CD4-positive, alpha-beta T cell (primary cell): ENCODE data around the gene KIRREL2. TPM values are rescaled to one million over a fixed set of nuclear protein-coding genes. Genes with fewer than 3 reads are reported as not detected.
"Not testable (repeated sequence)": the region's sequence is repeated elsewhere in the genome, so short reads cannot be mapped to it uniquely, and the experiment has no call there.

Experiments
- ATAC-seq: fragments of 200-7000 bp; cut with Tn5 transposase; one replicate; pipeline ENCODE4 v1.10.0; 2022; ENCODE audit warnings: mild to moderate bottlenecking; ENCODE audit not compliant: poor library complexity
- CTCF ChIA-PET: fragments of 350-600 bp; sonication (Branson Sonifier 250); formaldehyde crosslinking; loops from one replicate; lab custom pipeline; 2021; ENCODE audit warnings: antibody characterized with exemption, inconsistent platforms; lab: Charles Lee
- POLR2A ChIA-PET: fragments of 350-600 bp; sonication (Branson Sonifier 250); formaldehyde crosslinking; loops from one replicate; lab custom pipeline; 2021; ENCODE audit warnings: antibody characterized with exemption, inconsistent platforms; lab: Charles Lee
- DNase-seq, 14 experiments: peaks; one replicate each; pipeline ENCODE4 v3.0.0-alpha.2; 2013 to 2020; ENCODE audit warnings: mixed read lengths in 2 of 14
- H3K27ac ChIP-seq, 2 donors: one replicate each; pipeline versions ENCODE4 v1.5.1 to v1.7.0; 2013; ENCODE audit warnings: low read length in 2 of 2, low read depth in 1 of 2, mild to moderate bottlenecking in 1 of 2
- H3K27me3 ChIP-seq, 2 experiments: 1 replicate in 1 of 2; 2 replicates in 1 of 2; pipeline versions ENCODE4 v1.6.1 to v1.7.0; 2013; ENCODE audit warnings: low read length in 2 of 2, control low read depth in 1 of 2, mild to moderate bottlenecking in 1 of 2, moderate library complexity in 1 of 2; ENCODE audit not compliant: insufficient read depth in 2 of 2, control insufficient read depth in 1 of 2
- H3K36me3 ChIP-seq: one replicate; pipeline ENCODE4 v1.6.1; 2013; ENCODE audit warnings: low read length, control low read depth; ENCODE audit not compliant: insufficient read depth
- H3K4me1 ChIP-seq: one replicate; pipeline ENCODE4 v1.6.1; 2013; ENCODE audit warnings: low read length, control low read depth; ENCODE audit not compliant: insufficient read depth
- H3K4me3 ChIP-seq: one replicate; pipeline ENCODE4 v1.5.1; 2013; ENCODE audit warnings: mild to moderate bottlenecking, low read length, moderate library complexity
- H3K9me3 ChIP-seq, 2 experiments: 1 replicate in 1 of 2; 2 replicates in 1 of 2; pipeline versions ENCODE4 v1.6.1 to v1.7.0; 2013; ENCODE audit warnings: low read length in 2 of 2, mild to moderate bottlenecking in 2 of 2, control low read depth in 1 of 2, moderate library complexity in 1 of 2; ENCODE audit not compliant: control insufficient read depth in 1 of 2, insufficient read depth in 1 of 2
- H3K27ac Mint-ChIP-seq: one replicate; pipeline ENCODE4 v1.8.0; 2020; ENCODE audit warnings: mixed read lengths
- H3K27me3 Mint-ChIP-seq: one replicate; pipeline ENCODE4 v1.8.0; 2021; ENCODE audit warnings: mixed read lengths
- H3K36me3 Mint-ChIP-seq: one replicate; pipeline ENCODE4 v1.8.0; 2021; ENCODE audit warnings: low read depth, mixed read lengths
- H3K4me1 Mint-ChIP-seq: one replicate; pipeline ENCODE4 v1.8.0; 2021; ENCODE audit warnings: low read depth, mixed read lengths
- H3K4me3 Mint-ChIP-seq: one replicate; pipeline ENCODE4 v1.8.0; 2020; ENCODE audit warnings: mild to moderate bottlenecking, mixed read lengths
- H3K9me3 Mint-ChIP-seq: one replicate; pipeline ENCODE4 v1.8.0; 2020; ENCODE audit warnings: mixed read lengths
- CTCF ChIP-seq: fragments of 200-600 bp; IDR thresholded peaks from one replicate; pipeline ENCODE4 v1.8.0; 2022; ENCODE audit warnings: antibody characterized with exemption, mild to moderate bottlenecking
- intact Hi-C, 2 experiments: fragments of 100-400 bp; cut with DNase I in 1 of 2; cut with micrococcal nuclease in 1 of 2; formaldehyde crosslinking; loops; one replicate each; pipeline versions ENCODE4 v1.15.1 to v1.9.0; 2023 to 2025; cut with DNase I, micrococcal nuclease
- total RNA-seq, 174 experiments: library from RNA in 2 of 174; stranded (reverse) in 2 of 174; gene quantifications; one replicate each; pipeline ENCODE4 v1.2.3 and lab custom pipeline; 2021 to 2026

Gene KIRREL2
- total RNA-seq, 2 experiments from 2014 or later = 0.14 TPM; not detected in 1

GRCh38 chr19:35909684-35910035 is 52.9 kb downstream of the KIRREL2 start:
- Histone ChIP-seq H3K4me1 (peaks cover 39% of the 10 kb centered on the region), H3K4me3 (no peak overlapping the region), H3K9me3 (no peaks in the 10 kb centered on the region), H3K36me3 (no peaks in the 10 kb centered on the region), H3K27me3 (no peaks in the 10 kb centered on the region), H3K27ac (peak overlapping the region in 1 of 2 donors; percentile 13)
- no peak for ATAC-seq
- Mint-ChIP-seq H3K9me3 (no peaks in the 10 kb centered on the region), H3K36me3 (no peaks in the 10 kb centered on the region), H3K27ac (peak overlapping the region; percentile 42), H3K4me3 (no peak overlapping the region), H3K4me1 (peaks cover 13% of the 10 kb centered on the region), H3K27me3 (no peaks in the 10 kb centered on the region)
- ChIA-PET POLR2A (no interaction called here), CTCF (no interaction called here)
- TF ChIP-seq CTCF = no peak
- no peak for DNase-seq
- intact Hi-C loops = no loop called here

GRCh38 chr19:35910355-35910754 is 53.6 kb downstream of the KIRREL2 start:
- CTCF ChIA-PET, H3K27me3 ChIP-seq, DNase-seq, H3K27me3 Mint-ChIP-seq, H3K27ac Mint-ChIP-seq, H3K9me3 Mint-ChIP-seq, intact Hi-C loops, H3K36me3 Mint-ChIP-seq, H3K4me1 Mint-ChIP-seq, H3K9me3 ChIP-seq, H3K4me3 Mint-ChIP-seq, H3K36me3 ChIP-seq, POLR2A ChIA-PET, ATAC-seq, H3K4me3 ChIP-seq, H3K27ac ChIP-seq: not testable (repeated sequence)
- peaks cover 33% of the 10 kb centered on the region for H3K4me1 ChIP-seq

GRCh38 chr19:35911173-35911572 is 54.5 kb downstream of the KIRREL2 start:
- H3K4me3 Mint-ChIP-seq = no peak overlapping the region
- Histone ChIP-seq H3K36me3 (no peaks in the 10 kb centered on the region), H3K27me3 (no peaks in the 10 kb centered on the region), H3K4me1 (peaks cover 33% of the 10 kb centered on the region), H3K4me3 (no peak overlapping the region), H3K9me3 (no peaks in the 10 kb centered on the region), H3K27ac (no peak overlapping the region)
- ChIA-PET POLR2A (no interaction called here), CTCF (no interaction called here)
- H3K27me3 Mint-ChIP-seq = no peaks in the 10 kb centered on the region
- H3K36me3 Mint-ChIP-seq = no peaks in the 10 kb centered on the region
- TF ChIP-seq CTCF = no peak
- DNase-seq (no peak), ATAC-seq (no peak)
- no peak overlapping the region for H3K27ac Mint-ChIP-seq
- no peaks in the 10 kb centered on the region for H3K9me3 Mint-ChIP-seq
- peaks cover 7% of the 10 kb centered on the region for H3K4me1 Mint-ChIP-seq
- intact Hi-C loops = no loop called here

GRCh38 chr19:35911790-35912189 is 55.1 kb downstream of the KIRREL2 start:
- H3K9me3 ChIP-seq = no peaks in the 10 kb centered on the region
- H3K4me3 Mint-ChIP-seq = no peak overlapping the region
- H3K36me3 Mint-ChIP-seq = no peaks in the 10 kb centered on the region
- H3K27ac ChIP-seq = no peak overlapping the region
- peaks cover 32% of the 10 kb centered on the region for H3K4me1 ChIP-seq
- no peak for TF ChIP-seq CTCF
- ATAC-seq = no peak
- peaks cover 7% of the 10 kb centered on the region for H3K4me1 Mint-ChIP-seq
- H3K27me3 ChIP-seq = no peaks in the 10 kb centered on the region
- no peaks in the 10 kb centered on the region for H3K27me3 Mint-ChIP-seq
- no peaks in the 10 kb centered on the region for H3K36me3 ChIP-seq
- no peaks in the 10 kb centered on the region for H3K9me3 Mint-ChIP-seq
- DNase-seq = peak in 1 of 14 experiments; percentile 43
- intact Hi-C loops = no loop called here
- POLR2A ChIA-PET = interaction anchor here (0.7 to 1.0 kb wide), 2 partner anchors 26 to 143 kb away, joined by 3 read pairs; partner anchors contain the start of genes THAP8 and WDR62
- CTCF ChIA-PET = no interaction called here
- H3K4me3 ChIP-seq = no peak overlapping the region
- H3K27ac Mint-ChIP-seq = no peak overlapping the region
